Glutamatergic neuron (in vitro differentiated cells): Measurements from ENCODE around the gene COPA. TPM values are rescaled to one million over a fixed set of nuclear protein-coding genes. Genes with fewer than 3 reads are reported as not detected.
A peak's percentile ranks its signal among the peaks of the same experiment; 100 is the strongest.

ENCODE experiments used
- DNase-seq: peaks from one replicate; pipeline ENCODE4 v3.0.0; 2022
- H3K27ac Mint-ChIP-seq: one replicate; pipeline ENCODE4 v1.8.0; 2020; ENCODE audit warnings: mild to moderate bottlenecking, mixed read lengths, inconsistent platforms; ENCODE audit not compliant: unreplicated experiment
- H3K27me3 Mint-ChIP-seq: one replicate; pipeline ENCODE4 v1.8.0; 2020; ENCODE audit warnings: mild to moderate bottlenecking, moderate library complexity, mixed read lengths, inconsistent platforms; ENCODE audit not compliant: unreplicated experiment
- H3K36me3 Mint-ChIP-seq: one replicate; pipeline ENCODE4 v1.8.0; 2020; ENCODE audit warnings: mild to moderate bottlenecking, mixed read lengths, inconsistent platforms; ENCODE audit not compliant: unreplicated experiment
- H3K4me1 Mint-ChIP-seq: one replicate; pipeline ENCODE4 v1.8.0; 2020; ENCODE audit warnings: mild to moderate bottlenecking, low read depth, mixed read lengths, inconsistent platforms; ENCODE audit not compliant: unreplicated experiment
- H3K4me3 Mint-ChIP-seq: one replicate; pipeline ENCODE4 v1.8.0; 2020; ENCODE audit warnings: mild to moderate bottlenecking, mixed read lengths, inconsistent platforms; ENCODE audit not compliant: unreplicated experiment
- H3K9me3 Mint-ChIP-seq: one replicate; pipeline ENCODE4 v1.8.0; 2020; ENCODE audit warnings: mild to moderate bottlenecking, moderate library complexity, mixed read lengths, inconsistent platforms; ENCODE audit not compliant: unreplicated experiment
- CTCF ChIP-seq: fragments of 200-600 bp; sonication (generic); IDR thresholded peaks from one replicate; pipeline ENCODE4 v1.5.0; 2021; ENCODE audit not compliant: partially characterized antibody, unreplicated experiment
- total RNA-seq: library from RNA; stranded (reverse); fragmentation: NEBNext Ultra II Directional; extraction: Animal tissue kit (Norgen Biotek cat#: 25700); gene quantifications from one replicate; pipeline ENCODE4 v1.2.1, GENCODE V29; 2021; ENCODE audit not compliant: unreplicated experiment

Gene COPA
- total RNA-seq, 1 donor from 2014 or later = 263 TPM

DNA sequence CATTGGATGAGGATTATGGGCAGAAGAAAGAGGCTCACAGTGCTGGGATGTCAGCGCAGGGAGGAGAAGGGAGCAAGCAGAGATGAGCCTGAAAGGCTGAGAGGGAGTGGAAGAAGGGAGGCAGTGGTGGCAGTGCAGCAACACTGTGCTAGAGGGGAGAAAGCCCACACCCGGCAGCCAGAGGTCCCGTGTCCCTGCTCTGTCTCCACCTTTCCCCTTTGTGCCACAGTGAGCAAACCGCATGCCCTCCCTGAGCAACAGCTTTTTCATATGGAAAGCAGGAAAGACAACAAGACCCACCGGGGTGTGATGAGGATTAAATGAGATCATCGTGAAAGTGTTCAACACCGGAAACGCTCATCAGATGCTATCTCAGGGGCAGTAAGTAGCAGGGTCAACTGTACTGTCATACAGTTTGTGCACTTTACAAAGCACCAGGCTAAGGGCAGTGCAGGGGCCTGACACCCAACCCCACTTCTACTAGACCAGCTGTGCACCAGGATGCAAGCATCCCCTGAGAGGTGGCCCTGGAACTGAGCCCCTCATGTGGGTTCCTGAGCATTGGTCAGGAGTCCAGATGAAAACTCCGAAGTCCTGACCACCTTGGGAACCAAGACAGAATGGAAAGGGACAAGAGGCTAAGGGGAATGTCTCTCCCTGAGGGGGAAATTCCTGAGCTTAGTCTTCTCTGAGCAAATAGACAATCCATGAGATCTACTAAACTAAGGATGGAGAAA, 32.9 kb upstream of the COPA start:
- peaks cover 51% of the 10 kb centered on the region for H3K4me1 Mint-ChIP-seq
- H3K27me3 Mint-ChIP-seq = peaks cover 34% of the 10 kb centered on the region
- peaks cover 50% of the 10 kb centered on the region for H3K9me3 Mint-ChIP-seq
- H3K27ac Mint-ChIP-seq = peak overlapping the region; percentile 99
- peaks cover 14% of the 10 kb centered on the region for H3K36me3 Mint-ChIP-seq
- no peak for TF ChIP-seq CTCF
- DNase-seq = peak; percentile 40
- H3K4me3 Mint-ChIP-seq = peak overlapping the region; percentile 96

GRCh38 chr1:160374306-160375110, 31.5 kb upstream of the COPA start:
- TF ChIP-seq CTCF = no peak
- peak overlapping the region; percentile 96 for H3K4me3 Mint-ChIP-seq
- H3K36me3 Mint-ChIP-seq = peaks cover 21% of the 10 kb centered on the region
- peaks cover 51% of the 10 kb centered on the region for H3K4me1 Mint-ChIP-seq
- peaks cover 57% of the 10 kb centered on the region for H3K9me3 Mint-ChIP-seq
- peaks cover 40% of the 10 kb centered on the region for H3K27me3 Mint-ChIP-seq
- peak; percentile 88 for DNase-seq
- peak overlapping the region; percentile 99 for H3K27ac Mint-ChIP-seq

DNA sequence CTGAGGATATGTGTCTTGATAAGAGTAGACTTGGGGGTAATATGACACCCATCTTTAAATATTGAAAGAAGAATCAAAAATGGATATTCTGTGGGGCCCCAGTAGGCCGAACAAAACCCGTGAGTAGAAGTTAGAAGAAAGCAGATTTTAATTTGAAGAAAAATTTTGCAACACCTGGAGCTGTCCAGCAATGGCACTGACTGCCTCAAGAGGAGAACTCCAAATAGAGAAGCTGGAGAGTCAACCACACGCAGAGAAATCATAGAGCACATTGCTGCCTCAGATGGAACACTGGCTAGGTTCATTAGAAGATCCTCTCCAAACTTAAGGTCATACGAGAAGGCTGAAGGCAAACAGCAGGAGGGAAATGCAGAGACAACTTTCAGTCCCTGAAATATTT, 30.6 kb upstream of the COPA start:
- no peak for TF ChIP-seq CTCF
- no peak for DNase-seq
- Mint-ChIP-seq H3K36me3 (peaks cover 21% of the 10 kb centered on the region), H3K27ac (peak overlapping the region; percentile 99), H3K4me1 (peaks cover 51% of the 10 kb centered on the region), H3K27me3 (peaks cover 47% of the 10 kb centered on the region), H3K4me3 (peak overlapping the region; percentile 96), H3K9me3 (peaks cover 63% of the 10 kb centered on the region)

GRCh38 chr1:160371756-160372155, 28.7 kb upstream of the COPA start:
- peaks cover 63% of the 10 kb centered on the region for H3K27me3 Mint-ChIP-seq
- DNase-seq = no peak
- H3K27ac Mint-ChIP-seq = peak overlapping the region; percentile 96
- peaks cover 45% of the 10 kb centered on the region for H3K4me1 Mint-ChIP-seq
- peaks cover 79% of the 10 kb centered on the region for H3K9me3 Mint-ChIP-seq
- TF ChIP-seq CTCF = no peak
- H3K36me3 Mint-ChIP-seq = peaks cover 21% of the 10 kb centered on the region
- H3K4me3 Mint-ChIP-seq = peak overlapping the region; percentile 94

- Mint-ChIP-seq H3K27ac (peak overlapping the region; percentile 96), H3K4me3 (peak overlapping the region; percentile 94), H3K36me3 (peaks cover 21% of the 10 kb centered on the region), H3K27me3 (peaks cover 59% of the 10 kb centered on the region), H3K4me1 (peaks cover 41% of the 10 kb centered on the region), H3K9me3 (peaks cover 77% of the 10 kb centered on the region)
- no peak for TF ChIP-seq CTCF
- no peak for DNase-seq
These were observed 28.2 kb upstream of the COPA start for GRCh38 chr1:160371346-160371631.
